NB4 (cell line): Measurements from ENCODE around the gene ZFAND3.
A peak's percentile ranks its signal among the peaks of the same experiment; 100 is the strongest.

Source experiments
- DNase-seq: peaks from one replicate; pipeline ENCODE4 v3.0.0; 2010; ENCODE audit warnings: low read depth
- H3K4me3 ChIP-seq: one replicate; pipeline ENCODE4 v1.5.1; 2011; ENCODE audit warnings: mild to moderate bottlenecking, low read depth, low read length, moderate library complexity
- MYC ChIP-seq: IDR thresholded peaks from 2 replicates; pipeline ENCODE4 v1.6.1; 2011; ENCODE audit warnings: low read depth, low read length
- POLR2A ChIP-seq: IDR thresholded peaks from 2 replicates; pipeline ENCODE4 v1.6.1; 2011; ENCODE audit warnings: mild to moderate bottlenecking; ENCODE audit not compliant: insufficient read length; ENCODE audit errors: extremely low read depth
- TF ChIP-seq, protein P1 (sequence below): IDR thresholded peaks from 2 replicates; pipeline ENCODE4 v1.6.1; 2011; ENCODE audit warnings: low read depth, low read length
- TF ChIP-seq, protein P2 (sequence below): IDR thresholded peaks from one replicate; pipeline ENCODE4 v1.5.1; 2012; ENCODE audit warnings: low read depth, low read length

ZFAND3 gene

DNA sequence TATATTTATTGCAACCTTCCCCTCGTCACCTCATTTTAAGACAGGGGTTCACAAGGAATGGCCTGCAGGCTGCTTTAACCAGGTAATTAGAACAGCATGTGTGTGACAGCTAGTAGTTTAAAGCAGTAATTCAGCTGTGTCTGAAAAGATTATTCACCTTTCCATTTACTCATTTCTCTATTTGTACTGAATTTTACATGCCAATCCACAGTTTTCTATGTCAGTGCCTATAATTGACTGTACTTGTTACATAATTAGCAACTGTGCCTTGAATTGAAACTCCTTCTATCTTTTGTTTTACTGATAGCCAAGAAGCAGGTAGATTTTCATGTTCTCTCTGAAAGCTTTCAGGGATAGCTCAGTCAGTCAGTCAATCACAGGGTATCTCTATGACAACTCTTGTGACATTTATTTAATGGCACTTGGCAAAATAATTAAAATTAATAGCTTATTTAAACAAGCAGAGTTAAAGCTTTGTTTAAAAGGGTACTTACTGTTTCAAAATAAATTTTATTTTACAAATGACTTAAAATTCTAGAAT, 214.0 kb downstream of the ZFAND3 start:
- TF ChIP-seq, protein P1, sequence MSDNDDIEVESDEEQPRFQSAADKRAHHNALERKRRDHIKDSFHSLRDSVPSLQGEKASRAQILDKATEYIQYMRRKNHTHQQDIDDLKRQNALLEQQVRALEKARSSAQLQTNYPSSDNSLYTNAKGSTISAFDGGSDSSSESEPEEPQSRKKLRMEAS, result no peak
- TF ChIP-seq, protein P2, sequence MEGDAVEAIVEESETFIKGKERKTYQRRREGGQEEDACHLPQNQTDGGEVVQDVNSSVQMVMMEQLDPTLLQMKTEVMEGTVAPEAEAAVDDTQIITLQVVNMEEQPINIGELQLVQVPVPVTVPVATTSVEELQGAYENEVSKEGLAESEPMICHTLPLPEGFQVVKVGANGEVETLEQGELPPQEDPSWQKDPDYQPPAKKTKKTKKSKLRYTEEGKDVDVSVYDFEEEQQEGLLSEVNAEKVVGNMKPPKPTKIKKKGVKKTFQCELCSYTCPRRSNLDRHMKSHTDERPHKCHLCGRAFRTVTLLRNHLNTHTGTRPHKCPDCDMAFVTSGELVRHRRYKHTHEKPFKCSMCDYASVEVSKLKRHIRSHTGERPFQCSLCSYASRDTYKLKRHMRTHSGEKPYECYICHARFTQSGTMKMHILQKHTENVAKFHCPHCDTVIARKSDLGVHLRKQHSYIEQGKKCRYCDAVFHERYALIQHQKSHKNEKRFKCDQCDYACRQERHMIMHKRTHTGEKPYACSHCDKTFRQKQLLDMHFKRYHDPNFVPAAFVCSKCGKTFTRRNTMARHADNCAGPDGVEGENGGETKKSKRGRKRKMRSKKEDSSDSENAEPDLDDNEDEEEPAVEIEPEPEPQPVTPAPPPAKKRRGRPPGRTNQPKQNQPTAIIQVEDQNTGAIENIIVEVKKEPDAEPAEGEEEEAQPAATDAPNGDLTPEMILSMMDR, result no peak
- TF ChIP-seq MYC, result no peak
- no peak for TF ChIP-seq POLR2A
- no peak overlapping the region for H3K4me3 ChIP-seq
- DNase-seq, result no peak

GRCh38 chr6:38034274-38034914, 214.9 kb downstream of the ZFAND3 start:
- DNase-seq, result peak; percentile 40
- TF ChIP-seq MYC (no peak), POLR2A (no peak)
- TF ChIP-seq, protein P1, result no peak
- TF ChIP-seq, protein P2, result peak; percentile 39
- no peak overlapping the region for H3K4me3 ChIP-seq

DNA sequence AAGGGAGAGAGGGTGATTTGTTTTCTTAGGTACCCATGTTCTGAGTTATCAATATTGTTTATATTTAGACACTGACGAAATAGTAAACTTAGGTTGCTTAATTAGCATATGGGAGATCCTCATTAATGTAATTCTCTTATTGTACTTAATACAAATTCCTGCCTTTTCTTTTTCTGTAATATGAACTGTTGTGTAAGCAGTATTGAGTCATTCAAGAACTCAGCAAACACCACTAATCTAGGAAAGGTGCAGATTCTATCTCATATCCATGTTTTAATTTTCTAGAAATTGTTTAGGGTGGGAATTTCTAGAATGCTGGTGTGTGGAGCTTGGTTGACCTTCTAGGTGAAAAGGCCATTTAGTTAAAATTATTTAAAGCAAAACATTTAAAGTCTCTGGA, 216.0 kb downstream of the ZFAND3 start:
- no peak for DNase-seq
- TF ChIP-seq, protein P2, result no peak
- TF ChIP-seq, protein P1, result no peak
- no peak for TF ChIP-seq MYC
- no peak for TF ChIP-seq POLR2A
- no peak overlapping the region for H3K4me3 ChIP-seq

- H3K4me3 ChIP-seq, result no peak overlapping the region
- TF ChIP-seq POLR2A, result no peak
- TF ChIP-seq MYC, result no peak
- TF ChIP-seq, protein P2, result no peak
- TF ChIP-seq, protein P1, result no peak
- DNase-seq, result no peak
These were observed 220.0 kb downstream of the ZFAND3 start for GRCh38 chr6:38039502-38039901.

- TF ChIP-seq, protein P2, result no peak
- TF ChIP-seq, protein P1, result no peak
- TF ChIP-seq POLR2A (no peak), MYC (no peak)
- no peak overlapping the region for H3K4me3 ChIP-seq
These were observed 220.7 kb downstream of the ZFAND3 start for GRCh38 chr6:38040254-38040653.

More at GRCh38 chr6:38040254-38040653, 220.7 kb downstream of the ZFAND3 start:
- no peak for DNase-seq
